IPS-15b (cell line): ENCODE results near the gene CNOT6.
A peak's percentile ranks its signal among the peaks of the same experiment; 100 is the strongest.
"Not testable (repeated sequence)": the region's sequence is repeated elsewhere in the genome, so short reads cannot be mapped to it uniquely, and the experiment has no call there.

ENCODE experiments used
- H3K27me3 ChIP-seq: one replicate; pipeline ENCODE4 v1.6.1; 2013; ENCODE audit warnings: low read length; ENCODE audit not compliant: control insufficient read depth, insufficient read depth
- H3K36me3 ChIP-seq: one replicate; pipeline ENCODE4 v1.6.1; 2013; ENCODE audit warnings: low read length; ENCODE audit not compliant: control insufficient read depth, insufficient read depth
- H3K4me1 ChIP-seq: one replicate; pipeline ENCODE4 v1.6.1; 2013; ENCODE audit warnings: mild to moderate bottlenecking, low read length; ENCODE audit not compliant: control insufficient read depth, insufficient read depth
- H3K4me3 ChIP-seq: one replicate; pipeline ENCODE4 v1.5.1; 2013; ENCODE audit warnings: low read depth, low read length
- H3K9ac ChIP-seq: one replicate; pipeline ENCODE4 v1.6.1; 2013; ENCODE audit warnings: low read depth, mild to moderate bottlenecking, low read length
- H3K9me3 ChIP-seq: one replicate; pipeline ENCODE4 v1.6.1; 2013; ENCODE audit warnings: mild to moderate bottlenecking, low read length; ENCODE audit not compliant: control insufficient read depth, insufficient read depth

CNOT6 gene

DNA sequence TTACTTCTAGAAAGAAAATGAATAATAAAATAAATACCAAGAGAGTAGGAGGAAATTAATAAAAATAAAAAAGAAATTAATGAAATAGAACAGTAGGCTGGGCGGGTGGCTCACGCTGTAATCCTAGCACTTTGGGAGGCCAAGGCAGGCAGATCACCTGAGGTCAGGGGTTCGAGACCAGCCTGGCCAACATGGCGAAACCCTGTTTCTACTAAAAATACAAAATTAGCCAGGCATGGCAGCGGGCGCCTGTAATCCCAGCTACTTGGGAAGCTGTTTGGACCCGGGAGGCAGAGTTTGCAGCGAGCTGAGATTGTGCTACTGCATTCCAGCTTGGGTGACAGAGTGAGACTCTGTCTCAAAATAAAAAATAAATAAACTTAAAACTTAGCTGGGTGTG lies 20.8 kb upstream of the CNOT6 start:
- H3K4me1 ChIP-seq, H3K9me3 ChIP-seq, H3K9ac ChIP-seq, H3K27me3 ChIP-seq, H3K4me3 ChIP-seq, H3K36me3 ChIP-seq: not testable (repeated sequence)

DNA sequence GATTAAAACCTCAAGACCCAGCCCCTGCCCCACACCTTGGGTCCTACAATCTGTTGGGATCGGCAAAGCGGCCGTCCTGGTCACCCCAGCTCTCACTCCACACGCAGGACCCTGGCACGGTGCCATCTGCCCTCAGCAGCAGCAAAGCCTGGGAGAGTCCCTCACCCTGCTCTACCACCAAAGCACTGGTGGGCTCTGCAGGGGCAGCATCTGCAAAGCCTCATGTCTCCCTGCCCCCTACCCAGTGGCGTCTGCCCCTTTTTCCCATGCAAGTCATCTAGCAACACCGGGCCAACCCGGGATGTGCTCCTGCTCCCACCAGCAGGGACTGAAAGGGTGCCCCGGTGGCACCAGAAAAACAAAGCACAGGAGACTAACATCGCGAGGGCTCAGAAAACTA lies 19.6 kb upstream of the CNOT6 start:
- no peaks in the 10 kb centered on the region for H3K4me1 ChIP-seq
- no peak overlapping the region for H3K9ac ChIP-seq
- no peaks in the 10 kb centered on the region for H3K9me3 ChIP-seq
- no peak overlapping the region for H3K4me3 ChIP-seq
- no peaks in the 10 kb centered on the region for H3K36me3 ChIP-seq
- H3K27me3 ChIP-seq, result peaks cover 2% of the 10 kb centered on the region

DNA sequence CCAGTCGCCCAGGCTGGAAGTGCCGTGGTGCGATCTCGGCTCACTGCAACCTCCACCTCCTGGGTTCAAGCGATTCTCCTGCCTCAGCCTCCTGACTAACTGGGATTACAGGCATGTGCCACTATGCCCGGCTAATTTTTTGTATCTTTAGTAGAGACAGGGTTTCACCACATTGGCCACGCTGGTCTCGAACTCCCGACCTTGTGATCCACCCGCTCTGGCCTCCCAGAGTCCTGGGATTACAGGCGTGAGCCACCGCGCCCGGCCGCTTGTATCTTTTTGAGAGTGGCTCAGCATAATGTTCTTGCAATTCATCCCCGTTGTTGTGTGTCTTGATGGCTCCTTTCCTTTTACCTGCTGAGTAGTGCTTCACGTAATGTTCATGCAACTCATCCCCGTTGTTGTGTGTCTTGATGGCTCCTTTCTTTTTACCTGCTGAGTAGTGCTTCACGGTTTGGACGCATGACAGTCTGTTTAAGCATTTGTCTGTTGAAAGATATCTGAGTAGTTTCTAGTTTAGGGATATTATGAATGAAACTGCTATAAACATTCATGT lies 18.1 kb upstream of the CNOT6 start:
- H3K27me3 ChIP-seq, H3K4me1 ChIP-seq, H3K4me3 ChIP-seq, H3K9me3 ChIP-seq, H3K9ac ChIP-seq, H3K36me3 ChIP-seq: not testable (repeated sequence)

DNA sequence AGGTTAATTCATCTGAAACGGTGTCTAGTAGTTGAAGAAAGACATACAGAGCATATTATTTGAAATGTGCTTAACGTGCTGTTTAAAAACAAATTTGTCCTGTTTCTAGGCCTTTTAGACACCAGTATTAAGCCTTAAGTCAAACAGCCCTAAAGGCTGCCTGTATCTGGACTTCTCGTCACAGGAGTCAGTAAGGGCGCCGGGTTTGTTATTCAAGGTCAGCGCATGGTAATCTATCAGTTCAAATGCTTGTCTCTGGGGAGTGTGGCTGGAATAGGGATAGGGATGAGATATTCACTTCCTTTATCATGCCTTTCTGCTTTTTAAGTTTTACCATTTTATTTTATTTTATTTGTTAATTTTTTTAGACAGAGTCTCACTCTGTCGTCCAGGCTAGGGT lies 9.4 kb upstream of the CNOT6 start:
- no peak overlapping the region for H3K9ac ChIP-seq
- H3K9me3 ChIP-seq, result no peaks in the 10 kb centered on the region
- no peaks in the 10 kb centered on the region for H3K36me3 ChIP-seq
- H3K4me1 ChIP-seq, result no peaks in the 10 kb centered on the region
- no peaks in the 10 kb centered on the region for H3K27me3 ChIP-seq
- H3K4me3 ChIP-seq, result no peak overlapping the region

DNA sequence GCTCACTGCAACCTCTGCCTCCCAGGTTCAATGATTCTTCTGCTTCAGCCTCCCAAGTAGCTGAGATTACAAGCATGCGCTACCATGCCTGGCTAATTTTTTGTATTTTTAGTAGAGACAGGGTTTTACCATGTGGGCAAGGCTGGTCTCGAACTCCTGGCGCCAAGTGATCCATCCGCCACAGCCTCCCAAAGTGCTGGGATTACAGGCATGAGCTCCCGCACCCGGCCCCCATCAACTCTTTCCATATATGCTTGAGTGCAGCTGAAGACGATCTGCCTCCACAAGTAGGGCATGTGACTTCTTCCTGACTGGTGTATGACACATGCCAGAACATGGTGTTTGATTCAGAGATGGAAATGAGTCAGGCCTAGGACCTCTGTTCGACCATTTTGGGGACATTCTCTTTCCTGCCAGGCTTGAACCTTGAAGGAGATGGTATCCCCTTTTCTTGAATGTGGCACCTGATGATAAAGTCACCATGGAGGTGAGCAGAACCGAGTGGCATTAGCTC lies 7.5 kb upstream of the CNOT6 start:
- no peak overlapping the region for H3K4me3 ChIP-seq
- H3K36me3 ChIP-seq, result no peaks in the 10 kb centered on the region
- no peaks in the 10 kb centered on the region for H3K27me3 ChIP-seq
- peaks cover 7% of the 10 kb centered on the region for H3K4me1 ChIP-seq
- no peak overlapping the region for H3K9ac ChIP-seq
- H3K9me3 ChIP-seq, result no peaks in the 10 kb centered on the region

DNA sequence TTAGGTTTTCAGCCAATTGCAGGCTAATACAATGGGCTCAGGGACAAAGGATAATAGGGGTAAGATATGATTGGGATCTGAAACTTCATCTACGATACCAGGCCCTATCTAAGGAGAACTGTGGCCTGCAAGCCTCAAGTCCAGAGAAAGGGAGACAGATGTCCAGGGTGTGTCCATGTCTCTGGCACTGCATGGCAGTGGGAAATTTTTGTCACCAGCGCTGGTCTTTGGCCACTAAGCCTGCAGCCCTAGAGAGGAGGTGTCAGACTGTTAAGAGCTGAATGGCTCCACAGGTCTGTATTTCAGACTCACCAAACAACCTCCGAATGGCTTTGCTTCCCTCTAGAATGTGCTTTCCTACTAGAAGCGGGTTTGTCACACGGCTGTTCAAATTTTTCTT lies 6.6 kb upstream of the CNOT6 start:
- Histone ChIP-seq H3K4me1 (peaks cover 7% of the 10 kb centered on the region), H3K36me3 (no peaks in the 10 kb centered on the region), H3K4me3 (no peak overlapping the region), H3K9ac (no peak overlapping the region), H3K9me3 (no peaks in the 10 kb centered on the region), H3K27me3 (no peaks in the 10 kb centered on the region)

DNA sequence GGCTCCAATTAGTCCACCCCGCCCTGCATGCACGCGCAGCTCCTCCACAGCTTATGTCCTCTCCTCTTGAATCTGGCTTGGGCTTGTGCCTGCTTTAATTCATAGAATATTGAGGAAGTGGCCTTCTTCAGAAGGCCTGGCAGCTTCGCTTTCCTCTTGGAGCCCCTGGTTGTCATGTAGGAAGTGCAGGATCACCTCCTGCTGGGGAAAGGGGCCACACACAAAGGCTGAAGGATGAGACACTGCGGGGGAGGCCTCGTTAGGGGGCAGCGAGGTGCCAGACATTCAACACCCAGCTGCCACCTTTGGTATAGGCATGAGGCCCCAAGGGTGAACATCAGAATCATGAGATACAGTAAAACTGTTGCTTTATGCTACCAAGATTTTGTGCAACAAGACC lies 2.7 kb upstream of the CNOT6 start:
- Histone ChIP-seq H3K4me3 (no peak overlapping the region), H3K27me3 (no peaks in the 10 kb centered on the region), H3K4me1 (peaks cover 7% of the 10 kb centered on the region), H3K36me3 (peaks cover 4% of the 10 kb centered on the region), H3K9me3 (no peaks in the 10 kb centered on the region), H3K9ac (no peak overlapping the region)

DNA sequence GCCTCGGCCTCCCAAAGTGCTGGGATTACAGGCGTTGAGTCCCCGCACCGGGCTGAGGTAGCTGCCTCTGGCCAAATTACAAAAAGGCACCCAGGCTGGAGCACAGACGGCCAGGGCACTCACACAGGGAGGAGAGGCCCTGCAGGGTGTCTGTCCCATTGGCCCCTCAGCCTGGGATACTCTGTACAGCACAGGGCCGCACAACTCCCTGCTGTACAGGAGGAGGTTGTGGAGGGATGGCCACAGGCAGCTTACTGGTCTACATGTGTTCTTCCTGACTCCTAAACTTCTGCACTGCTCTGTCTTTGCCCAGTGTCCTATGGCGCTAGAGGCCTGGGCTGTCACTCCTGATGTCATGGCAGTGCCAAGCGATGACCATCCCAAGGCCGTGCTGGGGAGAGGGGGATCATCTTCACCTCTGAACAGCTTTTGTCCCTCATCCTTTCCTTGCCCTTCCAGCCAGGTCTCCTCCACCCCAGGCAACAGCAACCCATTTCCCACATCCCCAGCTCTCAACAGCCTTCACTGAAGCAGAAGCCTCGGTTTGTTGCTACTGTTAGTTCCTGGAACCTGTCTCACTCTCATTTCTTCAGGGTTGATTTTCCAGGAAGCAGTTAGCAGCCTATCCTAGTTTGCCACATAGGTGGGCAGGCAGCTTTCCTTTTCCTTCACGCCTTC lies 1.8 kb upstream of the CNOT6 start:
- no peak overlapping the region for H3K9ac ChIP-seq
- H3K4me3 ChIP-seq, result no peak overlapping the region
- H3K36me3 ChIP-seq, result peaks cover 4% of the 10 kb centered on the region
- no peaks in the 10 kb centered on the region for H3K9me3 ChIP-seq
- H3K27me3 ChIP-seq, result no peaks in the 10 kb centered on the region
- H3K4me1 ChIP-seq, result peaks cover 7% of the 10 kb centered on the region

DNA sequence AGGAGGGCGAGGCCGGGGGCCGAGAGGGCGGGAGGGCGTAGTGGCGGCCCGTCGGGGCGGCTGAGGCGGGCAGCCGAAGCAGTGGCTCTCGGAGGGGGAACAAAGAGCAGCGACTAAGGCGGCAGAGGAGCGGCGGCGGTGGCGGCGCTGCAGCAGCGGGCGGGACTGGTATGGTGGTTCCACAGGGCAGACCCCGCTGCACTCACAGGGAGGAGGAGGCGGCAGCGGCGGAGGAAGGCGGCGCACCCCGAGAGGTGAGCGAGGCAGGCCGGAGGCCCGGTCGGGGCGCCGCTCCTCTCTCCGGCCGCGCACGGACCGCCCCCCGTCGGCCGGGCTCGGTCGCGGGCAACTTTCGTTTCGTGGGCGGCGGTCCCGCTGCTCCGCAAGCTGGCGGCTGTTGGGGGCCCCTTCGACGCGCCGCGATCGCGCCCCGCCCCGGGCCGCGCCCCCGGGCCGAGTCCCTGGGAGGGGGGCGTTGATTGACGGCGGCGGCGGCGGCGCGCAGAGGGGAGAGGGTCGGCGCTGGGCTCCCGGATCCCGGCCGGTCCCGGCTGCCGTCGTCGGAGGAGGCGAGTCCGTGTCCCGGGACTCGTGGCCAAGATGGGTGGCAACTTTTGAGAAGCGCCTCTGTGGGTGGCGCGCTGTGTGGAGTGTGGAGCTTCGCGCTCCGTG lies 467 bp downstream of the CNOT6 start:
- peak overlapping the region; percentile 91 for H3K4me3 ChIP-seq
- H3K9me3 ChIP-seq, result no peaks in the 10 kb centered on the region
- H3K36me3 ChIP-seq, result peaks cover 4% of the 10 kb centered on the region
- H3K4me1 ChIP-seq, result peaks cover 7% of the 10 kb centered on the region
- H3K9ac ChIP-seq, result peak overlapping the region; percentile 54
- H3K27me3 ChIP-seq, result no peaks in the 10 kb centered on the region

DNA sequence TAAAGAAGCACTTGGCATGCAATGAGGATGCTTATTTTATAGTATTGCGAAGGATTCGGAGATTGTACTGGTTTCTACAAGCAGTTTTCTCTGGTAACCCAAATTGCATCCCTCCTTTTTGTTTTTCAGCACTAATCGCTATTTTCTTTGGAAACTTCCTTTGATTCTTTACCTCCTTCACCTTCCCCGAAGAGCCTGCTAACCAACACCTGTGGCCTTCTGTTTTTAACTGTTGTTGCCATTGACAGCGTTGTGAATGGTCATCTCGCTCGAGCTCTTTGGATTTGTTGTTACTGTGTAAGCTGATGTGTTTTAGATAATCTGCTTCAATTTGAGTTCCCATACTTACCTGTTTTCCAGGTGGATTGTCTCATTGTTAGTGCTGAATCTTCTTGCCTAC lies 1.1 kb downstream of the CNOT6 start:
- peak overlapping the region; percentile 91 for H3K4me3 ChIP-seq
- H3K9ac ChIP-seq, result peak overlapping the region; percentile 41
- no peaks in the 10 kb centered on the region for H3K27me3 ChIP-seq
- H3K36me3 ChIP-seq, result peaks cover 4% of the 10 kb centered on the region
- H3K4me1 ChIP-seq, result peaks cover 7% of the 10 kb centered on the region
- no peaks in the 10 kb centered on the region for H3K9me3 ChIP-seq

DNA sequence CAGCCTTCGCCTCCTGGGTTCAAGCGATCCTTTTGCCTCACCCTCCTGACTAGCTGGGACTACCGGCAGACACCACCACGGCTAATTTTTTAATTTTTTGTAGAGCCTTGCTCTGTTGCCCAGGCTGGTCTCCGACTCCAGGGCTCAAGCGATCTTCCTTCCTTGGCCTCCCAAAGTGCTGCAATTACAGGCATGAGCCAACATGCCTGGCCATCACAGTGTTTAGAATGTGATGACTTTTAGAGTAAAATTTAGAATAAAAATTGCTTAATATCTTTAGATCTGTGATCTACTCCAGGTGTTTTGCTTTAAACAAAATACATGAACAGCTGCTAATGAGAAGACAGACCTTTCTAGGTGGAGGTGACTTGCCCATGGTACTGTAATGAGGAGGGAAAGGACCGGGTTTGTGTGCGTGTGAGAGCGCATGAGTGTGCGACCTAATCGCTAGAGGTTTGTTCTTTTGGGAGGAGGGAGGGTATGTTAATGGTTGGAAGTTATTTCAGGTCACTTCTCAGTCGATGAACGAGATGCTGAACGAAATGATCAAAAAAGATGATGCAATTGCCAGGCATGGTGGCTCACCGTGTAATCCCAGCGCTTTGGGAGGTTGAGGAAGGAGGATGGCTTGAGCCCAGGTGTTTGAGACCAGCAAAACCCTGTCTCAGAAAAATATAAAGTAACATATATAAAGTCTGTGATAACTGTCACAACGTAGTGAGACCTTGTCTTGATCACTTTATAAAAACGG lies 2.0 kb downstream of the CNOT6 start:
- Histone ChIP-seq H3K9me3 (no peaks in the 10 kb centered on the region), H3K9ac (no peak overlapping the region), H3K4me3 (peak overlapping the region; percentile 91), H3K27me3 (no peaks in the 10 kb centered on the region), H3K36me3 (peaks cover 4% of the 10 kb centered on the region), H3K4me1 (peaks cover 3% of the 10 kb centered on the region)
